ENCODE measurements around the gene AFAP1. TPM values are rescaled to one million over a fixed set of nuclear protein-coding genes. Genes with fewer than 3 reads are reported as not detected.

The AFAP1 gene
- polyA plus RNA-seq, 3 donors = not detected

- intact Hi-C loops (cut with micrococcal nuclease) = no loop called here
- Histone ChIP-seq H3K4me3 (replicated peaks in 1 of 3; ENCODE audit: low read depth in 2 of 3, low read length in 3 of 3) (no peak overlapping the region), H3K27ac (ENCODE audit: low read depth in 1 of 2, low read length in 2 of 2) (no peak overlapping the region), H2AFZ (ENCODE audit: insufficient read depth, low read depth, low read length, poor library complexity, severe bottlenecking) (no peak overlapping the region), H3K9ac (ENCODE audit: insufficient read depth, low read length, poor library complexity, severe bottlenecking) (no peak overlapping the region), H3K4me2 (replicated peaks; ENCODE audit: extremely low read depth, low read length, poor library complexity, severe bottlenecking) (no peak overlapping the region), H3K36me3 (replicated peaks in 1 of 2; ENCODE audit: control insufficient read depth in 1 of 2, insufficient read depth in 2 of 2, low read length in 2 of 2) (no peaks in the 10 kb centered on the region), H4K20me1 (ENCODE audit: insufficient read depth, low read length) (no peaks in the 10 kb centered on the region), H3K9me3 (replicated peaks in 1 of 2; ENCODE audit: control insufficient read depth in 1 of 2, insufficient read depth in 1 of 2, low read length in 2 of 2) (no peaks in the 10 kb centered on the region), H3K79me2 (ENCODE audit: insufficient read depth, low read length) (no peaks in the 10 kb centered on the region), H3K27me3 (ENCODE audit: control insufficient read depth in 2 of 2, insufficient read depth in 2 of 2, low read length in 2 of 2) (no peaks in the 10 kb centered on the region), H3K4me1 (ENCODE audit: control insufficient read depth in 1 of 2, insufficient read depth in 2 of 2, low read length in 2 of 2) (no peaks in the 10 kb centered on the region)
- H3K9me3 Mint-ChIP-seq = peaks cover 0 to 8% (median 0%) of the 10 kb centered on the region in 7 donors
- no peak for DNase-seq
- H3K4me1 Mint-ChIP-seq = peaks cover 2% of the 10 kb centered on the region
- no peak overlapping the region for H3K27ac Mint-ChIP-seq
- H3K27me3 Mint-ChIP-seq (ENCODE audit: low read depth in 3 of 3) = peaks cover 5 to 16% (median 9%) of the 10 kb centered on the region in 3 donors
- WGBS (ENCODE audit: insufficient coverage) = 94% methylated on average over 12 of the region's 12 CpGs
- no peak for TF ChIP-seq CTCF (IDR thresholded peaks at IDR 0.05)
- H3K4me3 Mint-ChIP-seq = no peak overlapping the region
- H3K36me3 Mint-ChIP-seq = peaks cover 0 to 21% of the 10 kb centered on the region in 2 donors
Measured at GRCh38 chr4:7765666-7766065, 174.0 kb downstream of the AFAP1 start.

- Mint-ChIP-seq H3K36me3 (peaks cover 0 to 13% of the 10 kb centered on the region in 2 donors), H3K27ac (no peak overlapping the region), H3K4me3 (no peak overlapping the region), H3K27me3 (ENCODE audit: low read depth in 3 of 3) (peaks cover 2 to 13% (median 7%) of the 10 kb centered on the region in 3 donors), H3K4me1 (peaks cover 2% of the 10 kb centered on the region), H3K9me3 (peaks cover 0 to 4% (median 0%) of the 10 kb centered on the region in 7 donors)
- Histone ChIP-seq H3K4me1 (ENCODE audit: control insufficient read depth in 1 of 2, insufficient read depth in 2 of 2, low read length in 2 of 2) (no peaks in the 10 kb centered on the region), H3K9me3 (replicated peaks in 1 of 2; ENCODE audit: control insufficient read depth in 1 of 2, insufficient read depth in 1 of 2, low read length in 2 of 2) (no peaks in the 10 kb centered on the region), H3K79me2 (ENCODE audit: insufficient read depth, low read length) (no peaks in the 10 kb centered on the region), H3K36me3 (replicated peaks in 1 of 2; ENCODE audit: control insufficient read depth in 1 of 2, insufficient read depth in 2 of 2, low read length in 2 of 2) (no peaks in the 10 kb centered on the region), H3K27me3 (ENCODE audit: control insufficient read depth in 2 of 2, insufficient read depth in 2 of 2, low read length in 2 of 2) (no peaks in the 10 kb centered on the region), H3K4me3 (replicated peaks in 1 of 3; ENCODE audit: low read depth in 2 of 3, low read length in 3 of 3) (no peak overlapping the region), H4K20me1 (ENCODE audit: insufficient read depth, low read length) (no peaks in the 10 kb centered on the region), H3K9ac (ENCODE audit: insufficient read depth, low read length, poor library complexity, severe bottlenecking) (no peak overlapping the region), H3K4me2 (replicated peaks; ENCODE audit: extremely low read depth, low read length, poor library complexity, severe bottlenecking) (no peak overlapping the region), H2AFZ (ENCODE audit: insufficient read depth, low read depth, low read length, poor library complexity, severe bottlenecking) (no peak overlapping the region), H3K27ac (ENCODE audit: low read depth in 1 of 2, low read length in 2 of 2) (no peak overlapping the region)
- WGBS (ENCODE audit: insufficient coverage) = 100% methylated on average over 4 of the region's 5 CpGs
- TF ChIP-seq CTCF (IDR thresholded peaks at IDR 0.05) = no peak
- intact Hi-C loops (cut with micrococcal nuclease) = no loop called here
- DNase-seq = no peak
Measured at GRCh38 chr4:7764466-7764865, 175.2 kb downstream of the AFAP1 start.
